Activated naive CD8-positive, alpha-beta T cell treated with anti-CD3 and anti-CD28 coated beads for 36 hours (primary cell): ENCODE results near the gene LYPD6B. TPM values are rescaled to one million over a fixed set of nuclear protein-coding genes. Genes with fewer than 3 reads are reported as not detected.
"Not testable (repeated sequence)": the region's sequence is repeated elsewhere in the genome, so short reads cannot be mapped to it uniquely, and the experiment has no call there.

Experiments used
- DNase-seq: peaks from one replicate; pipeline ENCODE4 v3.0.0; 2021
- H3K27ac Mint-ChIP-seq: one replicate; pipeline ENCODE4 v1.8.0; 2022; ENCODE audit warnings: mild to moderate bottlenecking, moderate library complexity, mixed read lengths
- H3K27me3 Mint-ChIP-seq: one replicate; pipeline ENCODE4 v1.8.0; 2022; ENCODE audit warnings: mild to moderate bottlenecking, mixed read lengths
- H3K36me3 Mint-ChIP-seq: one replicate; pipeline ENCODE4 v1.8.0; 2021; ENCODE audit warnings: mild to moderate bottlenecking, mixed read lengths
- H3K4me1 Mint-ChIP-seq: one replicate; pipeline ENCODE4 v1.8.0; 2021; ENCODE audit warnings: mixed read lengths
- H3K4me3 Mint-ChIP-seq: one replicate; pipeline ENCODE4 v1.8.0; 2022; ENCODE audit warnings: mild to moderate bottlenecking, moderate library complexity, mixed read lengths
- H3K9me3 Mint-ChIP-seq: one replicate; pipeline ENCODE4 v1.8.0; 2022; ENCODE audit warnings: mixed read lengths
- total RNA-seq, 2 experiments: library from RNA; stranded (reverse); gene quantifications; one replicate each; pipeline ENCODE4 v1.2.3, GENCODE V29; 2021

Gene LYPD6B
- total RNA-seq, 2 experiments from 2014 or later, result not detected

DNA sequence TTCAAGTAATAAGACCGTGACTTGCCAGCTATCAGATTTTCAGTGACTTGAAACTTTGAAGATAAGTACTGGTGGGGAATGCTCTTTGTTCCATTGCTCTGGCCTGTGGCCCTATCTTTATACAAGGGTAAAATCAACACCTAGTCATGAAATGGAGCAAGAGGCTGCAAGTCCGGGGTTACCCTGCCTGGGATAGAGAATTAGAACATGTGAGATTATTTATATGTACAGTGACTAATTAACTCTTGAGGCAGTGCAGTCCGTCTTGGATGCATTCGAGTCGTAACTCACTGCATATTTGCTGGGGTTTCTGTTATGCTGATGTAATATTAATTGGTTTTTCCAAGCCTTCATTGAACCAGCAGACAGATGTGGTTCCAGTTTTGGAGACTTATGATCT lies 186.0 kb downstream of the LYPD6B start:
- Mint-ChIP-seq H3K27ac (no peak overlapping the region), H3K27me3 (peaks cover 36% of the 10 kb centered on the region), H3K4me3 (no peak overlapping the region), H3K9me3 (no peaks in the 10 kb centered on the region), H3K4me1 (no peaks in the 10 kb centered on the region), H3K36me3 (no peaks in the 10 kb centered on the region)
- no peak for DNase-seq

- no peak overlapping the region for H3K4me3 Mint-ChIP-seq
- DNase-seq, result no peak
- H3K9me3 Mint-ChIP-seq, result no peaks in the 10 kb centered on the region
- no peaks in the 10 kb centered on the region for H3K4me1 Mint-ChIP-seq
- no peaks in the 10 kb centered on the region for H3K36me3 Mint-ChIP-seq
- H3K27ac Mint-ChIP-seq, result no peak overlapping the region
- peaks cover 41% of the 10 kb centered on the region for H3K27me3 Mint-ChIP-seq
Measured at GRCh38 chr2:149225446-149225845, 186.9 kb downstream of the LYPD6B start.

DNA sequence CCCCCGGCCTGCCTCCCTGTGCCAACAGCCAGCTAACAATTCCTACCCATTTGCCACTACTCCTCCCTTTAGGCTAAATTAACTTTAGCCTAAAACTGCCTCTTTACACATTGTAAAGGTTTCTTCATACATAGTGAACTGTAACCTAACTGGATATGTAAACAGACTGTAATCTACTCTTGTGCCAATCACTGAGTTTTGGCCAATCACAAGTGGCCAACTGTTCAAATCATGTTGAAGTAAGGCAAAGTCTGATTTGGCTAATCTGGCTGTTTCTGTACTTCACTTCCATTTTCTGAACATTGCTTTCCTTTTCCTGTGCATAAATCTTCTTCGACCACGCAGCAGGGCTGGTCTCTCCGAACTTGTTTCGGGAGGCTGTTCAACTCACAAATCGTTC lies 188.3 kb downstream of the LYPD6B start:
- Mint-ChIP-seq H3K4me3 (no peak overlapping the region), H3K4me1 (no peaks in the 10 kb centered on the region), H3K27ac (no peak overlapping the region), H3K9me3 (no peaks in the 10 kb centered on the region), H3K27me3 (peaks cover 37% of the 10 kb centered on the region), H3K36me3 (no peaks in the 10 kb centered on the region)
- no peak for DNase-seq

- Mint-ChIP-seq H3K4me1 (no peaks in the 10 kb centered on the region), H3K27ac (no peak overlapping the region), H3K36me3 (no peaks in the 10 kb centered on the region), H3K4me3 (no peak overlapping the region), H3K9me3 (peaks cover 8% of the 10 kb centered on the region), H3K27me3 (peaks cover 13% of the 10 kb centered on the region)
- no peak for DNase-seq
Measured at GRCh38 chr2:149235816-149236375, 197.4 kb downstream of the LYPD6B start.

GRCh38 chr2:149236410-149236809 lies 197.9 kb downstream of the LYPD6B start:
- H3K27ac Mint-ChIP-seq, result no peak overlapping the region

GRCh38 chr2:149246186-149246585 lies 207.7 kb downstream of the LYPD6B start:
- DNase-seq, result no peak
- Mint-ChIP-seq H3K4me3 (no peak overlapping the region), H3K9me3 (no peaks in the 10 kb centered on the region), H3K27ac (no peak overlapping the region), H3K4me1 (no peaks in the 10 kb centered on the region), H3K27me3 (no peaks in the 10 kb centered on the region), H3K36me3 (no peaks in the 10 kb centered on the region)

More at GRCh38 chr2:149236410-149236809, 197.9 kb downstream of the LYPD6B start:
- H3K4me3 Mint-ChIP-seq, result no peak overlapping the region
- H3K27me3 Mint-ChIP-seq, result peaks cover 11% of the 10 kb centered on the region
- H3K4me1 Mint-ChIP-seq, result no peaks in the 10 kb centered on the region
- no peak for DNase-seq
- H3K9me3 Mint-ChIP-seq, result peaks cover 8% of the 10 kb centered on the region
- no peaks in the 10 kb centered on the region for H3K36me3 Mint-ChIP-seq

GRCh38 chr2:149251436-149251835 lies 212.9 kb downstream of the LYPD6B start:
- H3K27me3 Mint-ChIP-seq, result not testable (repeated sequence)

GRCh38 chr2:149256877-149257276 lies 218.4 kb downstream of the LYPD6B start:
- not testable (repeated sequence) for H3K36me3 Mint-ChIP-seq, H3K27ac Mint-ChIP-seq, DNase-seq, H3K4me1 Mint-ChIP-seq, H3K4me3 Mint-ChIP-seq
- peaks cover 21% of the 10 kb centered on the region for H3K9me3 Mint-ChIP-seq
- peaks cover 30% of the 10 kb centered on the region for H3K27me3 Mint-ChIP-seq

More at GRCh38 chr2:149251436-149251835, 212.9 kb downstream of the LYPD6B start:
- H3K27ac Mint-ChIP-seq, H3K4me3 Mint-ChIP-seq, H3K36me3 Mint-ChIP-seq, H3K4me1 Mint-ChIP-seq, DNase-seq: not testable (repeated sequence)
- H3K9me3 Mint-ChIP-seq, result peaks cover 21% of the 10 kb centered on the region

DNA sequence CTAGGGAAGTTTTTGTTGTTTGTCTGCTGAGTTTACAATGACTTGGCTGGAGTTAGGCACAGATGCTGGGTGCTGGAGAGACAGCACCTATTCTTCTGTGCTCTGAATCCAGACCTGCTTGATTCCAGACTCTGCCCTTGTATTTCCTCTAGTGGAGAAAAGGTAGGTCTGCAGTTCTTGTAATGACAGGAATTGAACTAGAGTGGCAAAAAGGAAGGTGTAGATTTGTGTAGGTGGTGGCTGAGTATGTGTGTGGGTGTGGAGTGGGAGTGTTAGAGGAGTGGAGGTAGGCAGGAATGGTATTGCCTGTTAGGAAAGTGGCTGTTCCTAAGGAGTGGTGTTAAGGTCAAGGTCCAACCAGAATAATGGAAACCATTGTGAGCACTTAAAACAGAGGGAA lies 220.0 kb downstream of the LYPD6B start:
- DNase-seq, result no peak
- no peak overlapping the region for H3K4me3 Mint-ChIP-seq
- H3K36me3 Mint-ChIP-seq, result peaks cover 2% of the 10 kb centered on the region
- peaks cover 15% of the 10 kb centered on the region for H3K9me3 Mint-ChIP-seq
- peaks cover 35% of the 10 kb centered on the region for H3K27me3 Mint-ChIP-seq
- H3K4me1 Mint-ChIP-seq, result peaks cover 3% of the 10 kb centered on the region
- H3K27ac Mint-ChIP-seq, result no peak overlapping the region

GRCh38 chr2:149259136-149259535 lies 220.6 kb downstream of the LYPD6B start:
- Mint-ChIP-seq H3K9me3 (peaks cover 15% of the 10 kb centered on the region), H3K4me3 (no peak overlapping the region), H3K36me3 (peaks cover 2% of the 10 kb centered on the region), H3K27me3 (peaks cover 35% of the 10 kb centered on the region), H3K27ac (no peak overlapping the region), H3K4me1 (peaks cover 3% of the 10 kb centered on the region)
- DNase-seq, result no peak

DNA sequence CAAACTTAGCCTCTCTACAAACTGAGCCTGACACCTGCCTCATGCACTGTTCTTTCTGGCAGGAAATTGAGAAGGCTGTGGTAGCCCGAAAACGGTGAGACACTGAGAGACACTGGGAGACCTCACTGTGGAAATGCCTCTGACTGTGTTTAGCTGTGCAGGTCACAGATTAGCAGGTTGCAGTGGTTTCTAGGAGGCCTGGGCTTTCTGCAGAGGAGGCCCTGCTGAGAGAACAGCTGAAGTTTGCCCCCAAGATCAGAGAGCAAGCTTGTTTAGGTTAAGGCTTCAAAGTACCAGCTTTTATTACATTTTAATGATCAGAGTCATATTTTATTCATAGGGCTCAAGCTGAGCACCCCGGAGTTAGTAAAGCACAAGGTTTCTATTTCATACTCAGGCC lies 223.2 kb downstream of the LYPD6B start:
- Mint-ChIP-seq H3K36me3 (no peaks in the 10 kb centered on the region), H3K27ac (no peak overlapping the region), H3K4me3 (no peak overlapping the region), H3K4me1 (peaks cover 3% of the 10 kb centered on the region), H3K27me3 (peaks cover 36% of the 10 kb centered on the region), H3K9me3 (no peaks in the 10 kb centered on the region)
- no peak for DNase-seq

Other genes starting within 250 kb of the LYPD6B start
- 10 to 100 TPM; 15.3 to 19.7 TPM for gene KIF5C, start 163.5 kb upstream of the LYPD6B start, total RNA-seq